Measurements from ENCODE around the gene AIPL1. TPM values are rescaled to one million over a fixed set of nuclear protein-coding genes. Genes with fewer than 3 reads are reported as not detected.

AIPL1 gene
- polyA plus RNA-seq, 1 donor (not counting 4 experiments of a cell fraction or from before 2014, with no cell fraction given), result not detected

DNA sequence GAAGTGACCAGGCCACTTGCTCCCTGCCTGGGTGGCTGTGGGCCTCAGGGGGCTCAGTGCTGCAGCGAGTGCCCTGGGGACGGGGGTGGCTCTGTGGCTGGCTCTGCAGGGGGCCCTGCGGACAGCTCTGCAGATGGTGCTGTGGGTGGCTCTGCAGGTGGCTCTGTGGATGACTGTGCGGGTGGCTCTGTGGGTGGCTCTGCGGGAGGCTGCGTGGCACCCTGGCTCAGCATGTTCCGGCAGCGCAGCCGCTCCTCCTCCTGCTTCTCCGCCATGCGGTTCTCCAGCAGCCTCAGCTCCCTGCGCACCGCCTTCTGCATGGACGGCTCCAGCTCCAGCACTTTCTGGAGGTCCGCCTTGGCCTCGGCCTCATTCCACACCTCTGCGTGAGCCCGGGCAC lies 9.5 kb downstream of the AIPL1 start:
- dilution Hi-C loops (cut with MboI; ENCODE audit: extremely low pct_ligation_motif_present, low sequenced_read_pairs), result no loop called here
- Histone ChIP-seq H3K9me3 (ENCODE audit: control insufficient read depth, low read depth, low read length) (no peaks in the 10 kb centered on the region), H2AFZ (ENCODE audit: control insufficient read depth, low read length) (no peak overlapping the region), H3K79me2 (ENCODE audit: control insufficient read depth, insufficient read depth, low read length) (no peaks in the 10 kb centered on the region), H4K20me1 (ENCODE audit: control insufficient read depth, extremely low read depth, insufficient read depth, low read length) (peaks cover 2% of the 10 kb centered on the region), H3K4me2 (ENCODE audit: control insufficient read depth, extremely low read depth, insufficient read depth, low read depth, low read length) (no peak overlapping the region), H3K9ac (ENCODE audit: control insufficient read depth, extremely low read depth, insufficient read depth, low read length) (no peak overlapping the region), H3K9me1 (ENCODE audit: control insufficient read depth, extremely low read depth, insufficient read depth, low read length) (no peaks in the 10 kb centered on the region), H3K4me1 (ENCODE audit: control insufficient read depth, extremely low read depth, insufficient read depth, low read length) (no peaks in the 10 kb centered on the region), H3K36me3 (ENCODE audit: control insufficient read depth in 2 of 2, extremely low read depth in 1 of 2, insufficient read depth in 2 of 2, low read length in 2 of 2) (no peaks in the 10 kb centered on the region), H3K4me3 (ENCODE audit: control insufficient read depth in 2 of 3, extremely low read depth in 1 of 3, insufficient read depth in 2 of 3, low read depth in 1 of 3, low read length in 3 of 3) (no peak overlapping the region), H3K27ac (ENCODE audit: control insufficient read depth, insufficient read depth, low read length) (no peak overlapping the region), H3K27me3 (ENCODE audit: control insufficient read depth, extremely low read depth, insufficient read depth, low read length) (peaks cover 3% of the 10 kb centered on the region)
- FAIRE-seq (no peak), DNase-seq (ENCODE audit: low read depth, low spot score) (no peak)
- TF ChIP-seq EZH2 (IDR thresholded peaks at IDR 0.05; ENCODE audit: low read length), result no peak

DNA sequence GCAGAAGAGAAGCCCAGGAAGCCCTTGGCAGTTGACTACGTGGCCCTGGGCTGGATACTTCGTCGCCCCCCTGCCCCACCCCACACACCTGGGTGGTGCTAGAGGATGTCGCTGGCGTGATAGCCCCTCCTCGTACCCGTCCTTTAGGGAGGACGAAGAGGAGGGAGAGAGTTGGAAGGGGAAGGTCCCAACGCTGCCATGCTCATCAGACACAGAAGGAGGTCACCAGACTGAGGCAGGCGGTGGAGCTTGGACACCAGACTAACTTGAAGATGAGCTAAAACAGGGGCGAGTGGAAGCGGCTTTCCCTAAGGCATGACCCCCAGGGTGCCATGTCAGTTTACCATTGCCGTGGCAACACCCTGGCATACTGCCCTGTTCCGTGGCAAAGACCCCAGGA lies 11.0 kb downstream of the AIPL1 start:
- DNase-seq (ENCODE audit: low read depth, low spot score) (no peak), FAIRE-seq (no peak)
- no peak overlapping the region for H3K9ac ChIP-seq (ENCODE audit: control insufficient read depth, extremely low read depth, insufficient read depth, low read length)
- H3K9me1 ChIP-seq (ENCODE audit: control insufficient read depth, extremely low read depth, insufficient read depth, low read length), result no peaks in the 10 kb centered on the region
- H4K20me1 ChIP-seq (ENCODE audit: control insufficient read depth, extremely low read depth, insufficient read depth, low read length), result peaks cover 2% of the 10 kb centered on the region
- no peak overlapping the region for H3K4me2 ChIP-seq (ENCODE audit: control insufficient read depth, extremely low read depth, insufficient read depth, low read depth, low read length)
- peaks cover 3% of the 10 kb centered on the region for H3K27me3 ChIP-seq (ENCODE audit: control insufficient read depth, extremely low read depth, insufficient read depth, low read length)
- dilution Hi-C loops (cut with MboI; ENCODE audit: extremely low pct_ligation_motif_present, low sequenced_read_pairs), result loop anchor here (25.0 kb wide), 1 partner anchor 812 kb away; no protein-coding TSS in a partner anchor
- H3K79me2 ChIP-seq (ENCODE audit: control insufficient read depth, insufficient read depth, low read length), result no peaks in the 10 kb centered on the region
- H3K9me3 ChIP-seq (ENCODE audit: control insufficient read depth, low read depth, low read length), result no peaks in the 10 kb centered on the region
- H3K27ac ChIP-seq (ENCODE audit: control insufficient read depth, insufficient read depth, low read length), result no peak overlapping the region
- H3K36me3 ChIP-seq (ENCODE audit: control insufficient read depth in 2 of 2, extremely low read depth in 1 of 2, insufficient read depth in 2 of 2, low read length in 2 of 2), result no peaks in the 10 kb centered on the region
- TF ChIP-seq EZH2 (IDR thresholded peaks at IDR 0.05; ENCODE audit: low read length), result no peak
- TF ChIP-seq, protein P1, sequence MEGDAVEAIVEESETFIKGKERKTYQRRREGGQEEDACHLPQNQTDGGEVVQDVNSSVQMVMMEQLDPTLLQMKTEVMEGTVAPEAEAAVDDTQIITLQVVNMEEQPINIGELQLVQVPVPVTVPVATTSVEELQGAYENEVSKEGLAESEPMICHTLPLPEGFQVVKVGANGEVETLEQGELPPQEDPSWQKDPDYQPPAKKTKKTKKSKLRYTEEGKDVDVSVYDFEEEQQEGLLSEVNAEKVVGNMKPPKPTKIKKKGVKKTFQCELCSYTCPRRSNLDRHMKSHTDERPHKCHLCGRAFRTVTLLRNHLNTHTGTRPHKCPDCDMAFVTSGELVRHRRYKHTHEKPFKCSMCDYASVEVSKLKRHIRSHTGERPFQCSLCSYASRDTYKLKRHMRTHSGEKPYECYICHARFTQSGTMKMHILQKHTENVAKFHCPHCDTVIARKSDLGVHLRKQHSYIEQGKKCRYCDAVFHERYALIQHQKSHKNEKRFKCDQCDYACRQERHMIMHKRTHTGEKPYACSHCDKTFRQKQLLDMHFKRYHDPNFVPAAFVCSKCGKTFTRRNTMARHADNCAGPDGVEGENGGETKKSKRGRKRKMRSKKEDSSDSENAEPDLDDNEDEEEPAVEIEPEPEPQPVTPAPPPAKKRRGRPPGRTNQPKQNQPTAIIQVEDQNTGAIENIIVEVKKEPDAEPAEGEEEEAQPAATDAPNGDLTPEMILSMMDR (optimal IDR thresholded peaks at IDR 0.05 in 1 of 3, IDR thresholded peaks at IDR 0.05 in 1 of 3, conservative IDR thresholded peaks at IDR 0.05 in 1 of 3; ENCODE audit: extremely low read depth in 1 of 3, insufficient read depth in 2 of 3, low read length in 3 of 3), result no peak
- no peak overlapping the region for H3K4me3 ChIP-seq (ENCODE audit: control insufficient read depth in 2 of 3, extremely low read depth in 1 of 3, insufficient read depth in 2 of 3, low read depth in 1 of 3, low read length in 3 of 3)
- no peak overlapping the region for H2AFZ ChIP-seq (ENCODE audit: control insufficient read depth, low read length)
- H3K4me1 ChIP-seq (ENCODE audit: control insufficient read depth, extremely low read depth, insufficient read depth, low read length), result no peaks in the 10 kb centered on the region

DNA sequence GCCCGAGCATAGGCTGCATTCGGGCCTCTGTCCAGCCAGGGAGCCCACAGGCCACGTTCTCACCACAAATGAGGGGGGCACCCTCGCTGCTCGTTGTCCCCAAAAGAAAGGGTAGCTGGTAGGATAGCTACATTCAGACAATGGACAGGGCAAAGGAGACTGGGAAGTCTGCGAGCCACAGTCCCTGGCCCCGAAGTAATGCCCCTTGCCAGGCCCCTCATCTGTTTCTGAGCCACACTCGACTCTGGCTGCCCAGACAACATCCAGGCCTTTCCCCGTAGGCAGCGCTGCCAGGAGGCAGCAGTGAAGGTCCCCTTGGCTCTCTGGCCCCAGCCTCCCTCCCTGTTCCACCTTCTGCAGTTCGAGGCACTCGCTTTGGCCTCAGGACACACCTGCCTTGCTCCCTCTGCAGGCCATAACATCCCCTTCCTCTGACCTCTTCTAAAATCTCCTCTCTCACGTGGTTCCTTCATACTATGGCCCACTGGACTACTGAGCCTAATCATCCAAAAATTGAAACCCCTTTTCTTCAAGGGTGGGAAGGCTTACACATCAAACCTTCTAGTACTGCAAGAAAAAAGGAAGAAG lies 12.2 kb downstream of the AIPL1 start:
- no peak overlapping the region for H2AFZ ChIP-seq (ENCODE audit: control insufficient read depth, low read length)
- DNase-seq (ENCODE audit: low read depth, low spot score) (no peak), FAIRE-seq (no peak)
- no peaks in the 10 kb centered on the region for H3K9me3 ChIP-seq (ENCODE audit: control insufficient read depth, low read depth, low read length)
- H3K9ac ChIP-seq (ENCODE audit: control insufficient read depth, extremely low read depth, insufficient read depth, low read length), result no peak overlapping the region
- dilution Hi-C loops (cut with MboI; ENCODE audit: extremely low pct_ligation_motif_present, low sequenced_read_pairs), result loop anchor here (25.0 kb wide), 1 partner anchor 810 kb away; no protein-coding TSS in a partner anchor
- no peak overlapping the region for H3K27ac ChIP-seq (ENCODE audit: control insufficient read depth, insufficient read depth, low read length)
- peaks cover 3% of the 10 kb centered on the region for H3K27me3 ChIP-seq (ENCODE audit: control insufficient read depth, extremely low read depth, insufficient read depth, low read length)
- H3K4me3 ChIP-seq (ENCODE audit: control insufficient read depth in 2 of 3, extremely low read depth in 1 of 3, insufficient read depth in 2 of 3, low read depth in 1 of 3, low read length in 3 of 3), result no peak overlapping the region
- peaks cover 2% of the 10 kb centered on the region for H4K20me1 ChIP-seq (ENCODE audit: control insufficient read depth, extremely low read depth, insufficient read depth, low read length)
- TF ChIP-seq, protein P1 (optimal IDR thresholded peaks at IDR 0.05 in 1 of 3, IDR thresholded peaks at IDR 0.05 in 1 of 3, conservative IDR thresholded peaks at IDR 0.05 in 1 of 3; ENCODE audit: extremely low read depth in 1 of 3, insufficient read depth in 2 of 3, low read length in 3 of 3), result no peak
- TF ChIP-seq EZH2 (IDR thresholded peaks at IDR 0.05; ENCODE audit: low read length), result no peak
- no peak overlapping the region for H3K4me2 ChIP-seq (ENCODE audit: control insufficient read depth, extremely low read depth, insufficient read depth, low read depth, low read length)
- no peaks in the 10 kb centered on the region for H3K9me1 ChIP-seq (ENCODE audit: control insufficient read depth, extremely low read depth, insufficient read depth, low read length)
- H3K79me2 ChIP-seq (ENCODE audit: control insufficient read depth, insufficient read depth, low read length), result no peaks in the 10 kb centered on the region
- no peaks in the 10 kb centered on the region for H3K36me3 ChIP-seq (ENCODE audit: control insufficient read depth in 2 of 2, extremely low read depth in 1 of 2, insufficient read depth in 2 of 2, low read length in 2 of 2)
- H3K4me1 ChIP-seq (ENCODE audit: control insufficient read depth, extremely low read depth, insufficient read depth, low read length), result no peaks in the 10 kb centered on the region
